Omental fat pad (tissue), 4 donors: ENCODE measurements around the gene SFXN5. TPM values are rescaled to one million over a fixed set of nuclear protein-coding genes. Genes with fewer than 3 reads are reported as not detected.

Experiments
- ATAC-seq: fragments of 150-250 bp; one replicate; pipeline ENCODE4 v1.9.1; 2016; ENCODE audit warnings: mild to moderate bottlenecking, moderate library complexity; ENCODE audit not compliant: low FRiP score
- DNase-seq: peaks from one replicate; pipeline ENCODE4 v3.0.0-alpha.2; 2019; ENCODE audit warnings: low spot score
- total RNA-seq, 4 donors: library from RNA; depleted of rRNA; stranded (reverse); fragments of >200 nt; gene quantifications; one replicate each; pipeline ENCODE4 v1.1.0, GENCODE V29; 2016
- TF ChIP-seq, protein P1 (sequence below), 3 donors: fragments of 450-650 bp; IDR thresholded peaks; one replicate each; pipeline ENCODE4 v1.5.1; 2016 to 2017; ENCODE audit warnings: antibody characterized with exemption in 3 of 3, mild to moderate bottlenecking in 3 of 3, moderate library complexity in 2 of 3

SFXN5 gene
- total RNA-seq, 4 donors from 2014 or later = 5.1 to 15.6 (median 9.4) TPM

- TF ChIP-seq, protein P1, sequence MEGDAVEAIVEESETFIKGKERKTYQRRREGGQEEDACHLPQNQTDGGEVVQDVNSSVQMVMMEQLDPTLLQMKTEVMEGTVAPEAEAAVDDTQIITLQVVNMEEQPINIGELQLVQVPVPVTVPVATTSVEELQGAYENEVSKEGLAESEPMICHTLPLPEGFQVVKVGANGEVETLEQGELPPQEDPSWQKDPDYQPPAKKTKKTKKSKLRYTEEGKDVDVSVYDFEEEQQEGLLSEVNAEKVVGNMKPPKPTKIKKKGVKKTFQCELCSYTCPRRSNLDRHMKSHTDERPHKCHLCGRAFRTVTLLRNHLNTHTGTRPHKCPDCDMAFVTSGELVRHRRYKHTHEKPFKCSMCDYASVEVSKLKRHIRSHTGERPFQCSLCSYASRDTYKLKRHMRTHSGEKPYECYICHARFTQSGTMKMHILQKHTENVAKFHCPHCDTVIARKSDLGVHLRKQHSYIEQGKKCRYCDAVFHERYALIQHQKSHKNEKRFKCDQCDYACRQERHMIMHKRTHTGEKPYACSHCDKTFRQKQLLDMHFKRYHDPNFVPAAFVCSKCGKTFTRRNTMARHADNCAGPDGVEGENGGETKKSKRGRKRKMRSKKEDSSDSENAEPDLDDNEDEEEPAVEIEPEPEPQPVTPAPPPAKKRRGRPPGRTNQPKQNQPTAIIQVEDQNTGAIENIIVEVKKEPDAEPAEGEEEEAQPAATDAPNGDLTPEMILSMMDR (IDR thresholded peaks at IDR 0.05) = no peak
- DNase-seq = no peak
- peak; percentile 43 for ATAC-seq
Measured at GRCh38 chr2:72980535-72981217, 90.8 kb downstream of the SFXN5 start.

GRCh38 chr2:72979896-72980295, 91.6 kb downstream of the SFXN5 start:
- ATAC-seq (no peak), DNase-seq (no peak)
- TF ChIP-seq, protein P1 (IDR thresholded peaks at IDR 0.05) = no peak

DNA sequence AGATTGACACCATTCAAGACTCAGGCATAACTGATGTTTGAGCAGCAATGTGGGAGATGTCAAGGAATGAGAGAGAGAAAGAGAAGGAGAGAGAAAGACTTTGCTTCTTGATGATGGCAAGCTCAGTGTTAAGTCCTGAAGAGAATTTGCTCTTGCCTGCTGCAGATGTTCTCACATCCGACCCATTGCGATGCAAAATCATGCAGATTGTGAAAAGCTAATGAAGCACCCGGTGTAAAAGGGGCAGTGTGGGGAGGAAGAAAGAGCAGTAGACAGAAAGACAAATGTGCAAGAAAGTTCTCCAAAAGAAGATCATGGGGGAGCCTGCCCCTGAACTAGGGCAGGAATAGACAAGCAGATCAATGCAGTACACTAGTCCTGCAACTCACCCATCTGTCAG, 96.5 kb downstream of the SFXN5 start:
- TF ChIP-seq, protein P1 (IDR thresholded peaks at IDR 0.05) = no peak
- ATAC-seq = no peak
- DNase-seq = no peak

GRCh38 chr2:72974436-72974754, 97.1 kb downstream of the SFXN5 start:
- ATAC-seq (no peak), DNase-seq (no peak)
- TF ChIP-seq, protein P1 (IDR thresholded peaks at IDR 0.05) = no peak

- TF ChIP-seq, protein P1 (IDR thresholded peaks at IDR 0.05) = no peak
- ATAC-seq (no peak), DNase-seq (no peak)
Measured at GRCh38 chr2:72973566-72974435, 97.7 kb downstream of the SFXN5 start.

DNA sequence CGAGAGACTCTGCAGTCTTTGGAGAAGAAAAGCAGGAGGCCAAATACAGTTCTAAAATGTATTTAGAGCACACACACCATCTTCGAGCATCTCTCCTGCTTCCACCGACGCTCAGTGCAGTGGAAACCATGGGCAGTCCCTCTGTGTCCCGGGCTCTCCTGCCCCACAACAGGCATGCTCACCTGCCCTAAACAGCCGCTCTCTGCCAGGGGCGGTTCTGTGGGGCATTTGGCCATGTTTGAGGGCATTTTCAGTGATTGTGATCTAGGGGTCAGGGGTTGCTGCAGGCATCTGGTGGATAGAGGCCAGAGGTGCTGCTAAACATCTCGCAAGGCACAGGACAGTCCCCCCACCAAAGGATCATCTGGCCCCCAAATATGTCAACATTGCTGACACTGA, 98.4 kb downstream of the SFXN5 start:
- ATAC-seq (no peak), DNase-seq (no peak)
- TF ChIP-seq, protein P1 (IDR thresholded peaks at IDR 0.05) = no peak
